Activated T-helper 2 cell treated with anti-CD3 and anti-CD28 coated beads, Interferon-gamma antibody, Interleukin-2, Interleukin-4, amounts not matched to agents 10 μg/mL and 5 μg/mL and 100 μg/mL, durations not matched to agents 14 hours and 24 hours and 36 hours (primary cell): ENCODE data around the gene GALNT17. TPM values are rescaled to one million over a fixed set of nuclear protein-coding genes. Genes with fewer than 3 reads are reported as not detected.

Source experiments
- DNase-seq: peaks from one replicate; pipeline ENCODE4 v3.0.0; 2021; ENCODE audit warnings: low spot score
- H3K27ac Mint-ChIP-seq: one replicate; pipeline ENCODE4 v1.8.0; 2021; ENCODE audit warnings: mixed read lengths
- H3K27me3 Mint-ChIP-seq: one replicate; pipeline ENCODE4 v1.8.0; 2021; ENCODE audit warnings: low read depth, mixed read lengths
- H3K36me3 Mint-ChIP-seq: one replicate; pipeline ENCODE4 v1.8.0; 2021; ENCODE audit warnings: low read depth, mixed read lengths
- H3K4me1 Mint-ChIP-seq: one replicate; pipeline ENCODE4 v1.8.0; 2021; ENCODE audit warnings: low read depth, mixed read lengths
- H3K4me3 Mint-ChIP-seq: one replicate; pipeline ENCODE4 v1.8.0; 2021; ENCODE audit warnings: low read depth, mild to moderate bottlenecking, moderate library complexity, mixed read lengths
- H3K9me3 Mint-ChIP-seq: one replicate; pipeline ENCODE4 v1.8.0; 2021; ENCODE audit warnings: mixed read lengths
- intact Hi-C: fragments of 100-400 bp; cut with micrococcal nuclease; formaldehyde crosslinking; loops from one replicate; pipeline ENCODE4 v1.15.1; 2023
- total RNA-seq: library from RNA; stranded (reverse); gene quantifications from 2 replicates; pipeline ENCODE4 v1.2.3, GENCODE V29; 2022

The GALNT17 gene
- total RNA-seq, 1 donor from 2014 or later: not detected

GRCh38 chr7:71444130-71444529 is 312.2 kb downstream of the GALNT17 start:
- Mint-ChIP-seq H3K27me3 (no peaks in the 10 kb centered on the region), H3K36me3 (no peaks in the 10 kb centered on the region), H3K27ac (no peak overlapping the region), H3K9me3 (peaks cover 53% of the 10 kb centered on the region), H3K4me1 (no peaks in the 10 kb centered on the region), H3K4me3 (no peak overlapping the region)
- DNase-seq: no peak
- intact Hi-C loops: no loop called here

- H3K36me3 Mint-ChIP-seq: no peaks in the 10 kb centered on the region
- intact Hi-C loops: no loop called here
- H3K27me3 Mint-ChIP-seq: no peaks in the 10 kb centered on the region
- H3K4me3 Mint-ChIP-seq: no peak overlapping the region
- no peak overlapping the region for H3K27ac Mint-ChIP-seq
- H3K9me3 Mint-ChIP-seq: peaks cover 44% of the 10 kb centered on the region
- H3K4me1 Mint-ChIP-seq: no peaks in the 10 kb centered on the region
- no peak for DNase-seq
Observed at GRCh38 chr7:71453630-71454029, 321.7 kb downstream of the GALNT17 start.

GRCh38 chr7:71454981-71455380 is 323.0 kb downstream of the GALNT17 start:
- H3K27me3 Mint-ChIP-seq: no peaks in the 10 kb centered on the region

GRCh38 chr7:71457021-71457420 is 325.1 kb downstream of the GALNT17 start:
- intact Hi-C loops: no loop called here
- no peaks in the 10 kb centered on the region for H3K4me1 Mint-ChIP-seq
- H3K36me3 Mint-ChIP-seq: no peaks in the 10 kb centered on the region
- H3K27ac Mint-ChIP-seq: no peak overlapping the region
- H3K9me3 Mint-ChIP-seq: peaks cover 68% of the 10 kb centered on the region
- no peak overlapping the region for H3K4me3 Mint-ChIP-seq
- DNase-seq: no peak
- no peaks in the 10 kb centered on the region for H3K27me3 Mint-ChIP-seq

More at GRCh38 chr7:71454981-71455380, 323.0 kb downstream of the GALNT17 start:
- no peak overlapping the region for H3K27ac Mint-ChIP-seq
- DNase-seq: no peak
- peaks cover 55% of the 10 kb centered on the region for H3K9me3 Mint-ChIP-seq
- H3K4me3 Mint-ChIP-seq: no peak overlapping the region
- no peaks in the 10 kb centered on the region for H3K36me3 Mint-ChIP-seq
- intact Hi-C loops: no loop called here
- H3K4me1 Mint-ChIP-seq: no peaks in the 10 kb centered on the region

GRCh38 chr7:71457846-71458590 is 326.1 kb downstream of the GALNT17 start:
- no peak overlapping the region for H3K27ac Mint-ChIP-seq
- H3K4me1 Mint-ChIP-seq: no peaks in the 10 kb centered on the region
- no peak for DNase-seq
- H3K27me3 Mint-ChIP-seq: no peaks in the 10 kb centered on the region
- no peaks in the 10 kb centered on the region for H3K36me3 Mint-ChIP-seq
- H3K9me3 Mint-ChIP-seq: peaks cover 73% of the 10 kb centered on the region
- intact Hi-C loops: no loop called here
- no peak overlapping the region for H3K4me3 Mint-ChIP-seq

GRCh38 chr7:71459132-71459531 is 327.2 kb downstream of the GALNT17 start:
- DNase-seq: no peak
- intact Hi-C loops: no loop called here
- Mint-ChIP-seq H3K4me1 (no peaks in the 10 kb centered on the region), H3K27ac (no peak overlapping the region), H3K36me3 (no peaks in the 10 kb centered on the region), H3K9me3 (peaks cover 71% of the 10 kb centered on the region), H3K4me3 (no peak overlapping the region), H3K27me3 (no peaks in the 10 kb centered on the region)

- H3K4me1 Mint-ChIP-seq: no peaks in the 10 kb centered on the region
- no peaks in the 10 kb centered on the region for H3K27me3 Mint-ChIP-seq
- no peak overlapping the region for H3K27ac Mint-ChIP-seq
- DNase-seq: no peak
- no peak overlapping the region for H3K4me3 Mint-ChIP-seq
- intact Hi-C loops: no loop called here
- no peaks in the 10 kb centered on the region for H3K36me3 Mint-ChIP-seq
- peaks cover 76% of the 10 kb centered on the region for H3K9me3 Mint-ChIP-seq
Observed at GRCh38 chr7:71461572-71461971, 329.6 kb downstream of the GALNT17 start.

DNA sequence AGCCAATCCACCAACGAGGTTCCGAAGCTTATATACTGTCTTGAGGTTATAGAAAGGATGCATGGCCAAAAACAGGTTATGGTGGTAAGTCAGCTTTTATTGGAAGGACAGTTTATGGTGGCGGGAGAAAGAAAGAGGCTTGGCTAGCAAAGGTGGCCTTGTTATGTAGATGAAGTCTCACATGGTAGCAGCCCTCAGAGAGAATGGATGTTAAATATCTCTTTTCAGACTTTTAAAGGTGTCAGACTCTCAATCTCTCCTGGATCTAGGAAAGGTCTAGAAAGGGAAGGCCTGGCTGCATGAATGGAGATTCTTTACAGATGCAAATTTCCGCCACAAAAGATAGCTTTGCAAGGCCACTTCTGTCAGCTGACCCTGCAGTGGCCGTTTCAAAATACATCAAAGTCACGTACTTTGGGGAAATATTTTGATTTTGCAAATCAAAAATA is 333.8 kb downstream of the GALNT17 start:
- H3K27ac Mint-ChIP-seq: no peak overlapping the region
- peaks cover 68% of the 10 kb centered on the region for H3K9me3 Mint-ChIP-seq
- intact Hi-C loops: no loop called here
- no peaks in the 10 kb centered on the region for H3K27me3 Mint-ChIP-seq
- no peak for DNase-seq
- no peaks in the 10 kb centered on the region for H3K4me1 Mint-ChIP-seq
- H3K4me3 Mint-ChIP-seq: no peak overlapping the region
- no peaks in the 10 kb centered on the region for H3K36me3 Mint-ChIP-seq

GRCh38 chr7:71466448-71467145 is 334.7 kb downstream of the GALNT17 start:
- Mint-ChIP-seq H3K9me3 (peaks cover 63% of the 10 kb centered on the region), H3K4me1 (no peaks in the 10 kb centered on the region), H3K27ac (no peak overlapping the region), H3K4me3 (no peak overlapping the region), H3K36me3 (no peaks in the 10 kb centered on the region), H3K27me3 (no peaks in the 10 kb centered on the region)
- intact Hi-C loops: no loop called here
- no peak for DNase-seq

- H3K27ac Mint-ChIP-seq: no peak overlapping the region
- peaks cover 61% of the 10 kb centered on the region for H3K9me3 Mint-ChIP-seq
- DNase-seq: no peak
- H3K36me3 Mint-ChIP-seq: no peaks in the 10 kb centered on the region
- H3K27me3 Mint-ChIP-seq: no peaks in the 10 kb centered on the region
- H3K4me3 Mint-ChIP-seq: no peak overlapping the region
- no peaks in the 10 kb centered on the region for H3K4me1 Mint-ChIP-seq
- intact Hi-C loops: no loop called here
Observed at GRCh38 chr7:71470326-71470725, 338.4 kb downstream of the GALNT17 start.

GRCh38 chr7:71470830-71471229 is 338.9 kb downstream of the GALNT17 start:
- Mint-ChIP-seq H3K27me3 (no peaks in the 10 kb centered on the region), H3K4me1 (no peaks in the 10 kb centered on the region), H3K27ac (no peak overlapping the region), H3K36me3 (no peaks in the 10 kb centered on the region), H3K4me3 (no peak overlapping the region), H3K9me3 (peaks cover 58% of the 10 kb centered on the region)
- no peak for DNase-seq
- intact Hi-C loops: no loop called here

DNA sequence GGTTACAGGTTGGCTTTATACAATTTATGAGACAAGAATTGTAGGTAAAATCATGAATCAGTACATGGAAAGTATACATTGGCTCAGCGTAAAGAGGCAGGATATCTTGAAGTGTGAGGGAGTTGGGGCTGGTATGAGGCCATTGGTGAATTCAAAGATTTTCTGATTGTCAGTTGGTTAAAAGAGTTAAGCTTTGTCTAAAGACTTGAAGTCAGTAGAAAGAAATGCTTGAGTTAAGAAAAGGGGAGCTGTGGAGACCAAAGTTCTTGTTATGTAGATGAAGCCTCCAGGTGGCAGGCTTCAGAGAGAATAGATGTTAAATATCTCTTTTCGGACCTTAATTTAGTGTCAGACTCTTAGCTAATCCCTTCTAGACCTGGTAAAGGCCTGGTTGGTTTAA is 341.0 kb downstream of the GALNT17 start:
- DNase-seq: no peak
- intact Hi-C loops: no loop called here
- Mint-ChIP-seq H3K27ac (no peak overlapping the region), H3K36me3 (no peaks in the 10 kb centered on the region), H3K4me1 (no peaks in the 10 kb centered on the region), H3K4me3 (no peak overlapping the region), H3K27me3 (no peaks in the 10 kb centered on the region), H3K9me3 (peaks cover 50% of the 10 kb centered on the region)

GRCh38 chr7:71473366-71473967 is 341.5 kb downstream of the GALNT17 start:
- intact Hi-C loops: no loop called here
- Mint-ChIP-seq H3K4me1 (no peaks in the 10 kb centered on the region), H3K27me3 (no peaks in the 10 kb centered on the region), H3K4me3 (no peak overlapping the region), H3K36me3 (no peaks in the 10 kb centered on the region), H3K27ac (no peak overlapping the region), H3K9me3 (peaks cover 50% of the 10 kb centered on the region)
- DNase-seq: no peak
